NCI-H524 (cell line): ENCODE measurements around the gene BRMS1.
"Not testable (repeated sequence)": the region's sequence is repeated elsewhere in the genome, so short reads cannot be mapped to it uniquely, and the experiment has no call there.

ENCODE experiments used
- DNase-seq, 2 experiments: peaks; one replicate each; lab custom pipeline; 2025; lab: John Stamatoyannopoulos, UW

BRMS1 gene

DNA sequence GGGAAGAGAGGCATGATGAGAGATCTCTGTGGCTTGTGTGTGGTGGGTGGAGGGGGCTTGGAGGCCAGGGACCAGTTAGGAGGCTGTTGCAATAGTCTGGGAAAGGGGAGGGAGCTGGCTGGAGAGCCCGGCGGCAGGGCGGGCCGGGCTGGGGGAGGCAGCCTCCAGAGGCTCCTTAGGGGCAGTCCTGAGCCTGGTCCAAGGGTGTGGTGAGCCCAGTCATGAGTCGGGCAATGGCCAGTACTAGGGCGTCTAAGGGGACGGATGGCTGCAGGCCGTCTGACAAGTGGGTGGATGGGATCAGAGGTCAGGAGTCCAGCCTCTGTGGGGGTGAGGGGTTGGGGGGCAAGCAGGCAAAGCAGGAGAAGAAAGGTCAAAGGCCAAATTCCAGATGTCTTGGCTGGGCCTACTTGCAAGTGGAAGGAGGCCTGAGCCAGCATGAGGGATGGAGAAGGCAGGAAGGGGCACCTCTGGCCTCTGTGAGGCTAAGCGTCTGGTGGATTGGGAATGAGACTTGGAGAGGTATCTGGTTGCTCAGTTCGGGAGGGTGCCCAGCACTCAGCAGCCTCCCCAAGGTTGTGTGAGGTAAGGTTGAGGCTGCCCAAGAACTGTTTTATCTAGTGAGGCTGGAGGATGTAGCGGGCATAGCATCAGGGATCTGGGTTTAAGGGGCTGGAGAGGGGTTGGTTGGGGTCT, 22.0 kb downstream of the BRMS1 start:
- no peak for DNase-seq

- DNase-seq, result no peak
These were observed 23.3 kb downstream of the BRMS1 start for GRCh38 chr11:66321606-66322005.

- not testable (repeated sequence) for DNase-seq
These were observed 24.2 kb downstream of the BRMS1 start for GRCh38 chr11:66320748-66321147.

- DNase-seq, result not testable (repeated sequence)
These were observed 24.6 kb downstream of the BRMS1 start for GRCh38 chr11:66320289-66320688.

DNA sequence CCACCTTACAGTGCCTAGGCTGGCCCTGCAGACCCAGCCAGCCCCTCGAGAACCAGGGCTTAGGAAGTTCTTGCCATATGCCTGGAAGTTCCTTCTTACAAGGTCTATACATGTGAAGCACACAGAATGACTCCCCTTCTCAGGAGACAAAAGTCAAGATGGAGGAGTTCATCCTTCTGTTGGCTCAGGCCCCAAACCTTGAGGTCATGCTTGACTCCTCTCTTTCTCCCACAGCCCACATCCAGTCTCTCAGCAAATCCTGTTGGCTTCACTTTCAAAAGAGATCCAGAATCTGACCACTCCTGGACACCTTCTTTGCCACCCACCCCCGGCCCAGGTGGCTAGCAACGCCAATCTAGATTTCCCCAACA, 26.3 kb downstream of the BRMS1 start:
- no peak for DNase-seq

DNA sequence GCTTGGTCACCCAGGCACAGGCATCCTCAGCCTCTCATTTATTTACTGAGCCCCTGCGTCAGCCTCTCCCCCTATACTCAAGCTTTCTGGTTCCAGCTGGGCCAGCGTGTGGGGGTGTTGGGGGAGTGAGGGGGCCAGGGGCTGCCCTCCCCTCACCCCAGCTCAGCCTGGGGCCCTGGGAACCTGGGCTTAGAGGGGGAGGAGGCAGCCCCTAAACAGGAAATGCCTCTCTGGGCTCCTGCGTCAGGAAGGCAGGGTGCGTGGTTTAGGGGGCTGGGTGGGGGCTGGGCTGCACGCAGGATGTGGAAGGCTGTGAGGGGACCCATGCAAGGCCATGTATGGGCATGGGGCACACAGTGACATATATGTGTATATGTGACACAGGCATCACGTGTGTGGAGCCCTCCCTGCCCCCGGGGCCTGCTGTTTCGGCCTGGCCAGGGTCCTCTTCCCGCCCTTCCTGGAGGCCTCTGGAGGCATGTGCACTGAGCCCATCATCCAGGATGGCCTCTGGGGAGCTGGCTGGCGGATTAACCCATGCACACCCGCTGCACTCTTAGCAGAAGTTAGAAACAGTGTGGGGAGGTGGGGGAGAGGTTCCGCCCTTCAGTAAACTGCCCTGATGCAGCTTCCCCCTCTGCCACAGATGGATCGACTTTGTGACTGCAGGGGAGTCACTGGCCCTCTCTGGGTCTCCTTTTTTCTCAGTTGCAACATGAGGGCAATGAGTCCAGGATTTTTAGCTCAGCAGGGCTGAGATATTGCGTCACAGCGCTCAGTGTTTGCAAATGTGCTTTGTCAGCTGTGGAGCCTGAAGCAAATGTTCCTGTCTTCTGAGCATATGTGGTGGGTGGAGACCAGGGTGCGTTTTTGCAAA, 26.9 kb downstream of the BRMS1 start:
- peak in 1 of 2 experiments; percentile 32 for DNase-seq

DNA sequence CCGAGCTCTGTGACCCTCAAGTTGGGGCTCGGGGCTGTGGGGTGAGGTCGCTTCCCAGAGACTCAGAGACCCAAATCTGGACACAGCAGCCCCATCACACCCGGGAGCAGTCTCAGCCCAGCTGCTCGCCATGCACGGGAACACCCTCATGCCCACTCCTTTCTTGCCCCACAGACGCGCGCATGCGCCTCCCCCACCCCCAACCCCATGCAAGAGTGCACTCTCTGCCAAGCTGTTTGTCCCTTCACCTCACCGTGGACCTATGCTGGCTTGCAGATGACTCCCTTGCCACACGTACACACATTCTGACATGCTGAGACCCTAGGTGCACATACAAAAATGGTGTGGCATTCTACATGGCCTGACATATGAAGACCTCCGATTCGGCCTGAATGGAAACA, 27.6 kb downstream of the BRMS1 start:
- DNase-seq, result no peak

DNA sequence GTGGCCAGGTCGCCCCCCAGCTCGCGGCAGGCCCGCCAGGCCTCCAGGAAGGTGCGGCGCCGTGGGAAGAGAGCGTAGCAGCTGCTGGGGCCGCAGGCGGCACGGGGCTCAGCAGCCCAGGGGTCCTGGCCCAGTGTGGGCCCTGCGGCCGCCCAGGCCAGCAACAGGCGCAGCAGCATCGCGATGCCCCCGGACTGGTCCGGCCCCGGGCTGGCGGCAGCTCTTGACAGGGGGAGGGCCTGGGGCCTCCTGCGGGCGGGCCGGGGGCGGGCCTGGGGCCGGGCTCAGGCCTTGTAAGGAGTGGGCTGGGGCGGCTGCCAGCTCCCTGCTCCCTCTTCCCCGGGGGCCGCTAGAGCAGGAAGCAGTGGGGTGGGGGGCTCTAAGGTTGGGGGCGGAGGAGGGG, 28.1 kb downstream of the BRMS1 start, which contains the start of gene CD248:
CD248 (minus strand) TSS at position 196 of the 403 bp plus-strand sequence; CDS start at position 179, 17 bp downstream.
- DNase-seq, result no peak

GRCh38 chr11:66315921-66316811, 28.7 kb downstream of the BRMS1 start:
- DNase-seq, result peak; percentile 33 to 73

DNA sequence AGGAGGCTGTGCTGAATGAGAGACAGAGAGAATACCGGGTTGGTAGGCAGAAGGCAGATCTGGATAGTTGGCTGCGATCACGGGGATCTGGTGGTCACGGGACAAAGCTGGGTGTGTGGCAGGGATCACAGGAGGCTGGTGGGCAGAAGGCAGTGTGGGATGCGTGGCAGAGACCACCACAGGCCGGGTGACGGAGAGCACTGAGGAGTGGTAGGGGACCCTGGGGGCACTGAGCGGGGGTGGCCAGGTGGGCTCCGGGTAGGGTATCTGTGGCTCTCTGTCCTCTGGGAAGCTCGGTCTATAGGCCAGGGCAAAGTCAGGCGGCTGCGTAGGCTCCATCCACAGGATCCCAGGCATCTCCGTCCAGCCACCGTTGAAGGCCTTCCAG, 29.4 kb downstream of the BRMS1 start:
- no peak for DNase-seq

GRCh38 chr11:66314561-66315497, 30.1 kb downstream of the BRMS1 start:
- DNase-seq, result no peak

- DNase-seq, result no peak
These were observed 30.8 kb downstream of the BRMS1 start for GRCh38 chr11:66314186-66314501.

GRCh38 chr11:66313321-66314185, 31.4 kb downstream of the BRMS1 start:
- no peak for DNase-seq

DNA sequence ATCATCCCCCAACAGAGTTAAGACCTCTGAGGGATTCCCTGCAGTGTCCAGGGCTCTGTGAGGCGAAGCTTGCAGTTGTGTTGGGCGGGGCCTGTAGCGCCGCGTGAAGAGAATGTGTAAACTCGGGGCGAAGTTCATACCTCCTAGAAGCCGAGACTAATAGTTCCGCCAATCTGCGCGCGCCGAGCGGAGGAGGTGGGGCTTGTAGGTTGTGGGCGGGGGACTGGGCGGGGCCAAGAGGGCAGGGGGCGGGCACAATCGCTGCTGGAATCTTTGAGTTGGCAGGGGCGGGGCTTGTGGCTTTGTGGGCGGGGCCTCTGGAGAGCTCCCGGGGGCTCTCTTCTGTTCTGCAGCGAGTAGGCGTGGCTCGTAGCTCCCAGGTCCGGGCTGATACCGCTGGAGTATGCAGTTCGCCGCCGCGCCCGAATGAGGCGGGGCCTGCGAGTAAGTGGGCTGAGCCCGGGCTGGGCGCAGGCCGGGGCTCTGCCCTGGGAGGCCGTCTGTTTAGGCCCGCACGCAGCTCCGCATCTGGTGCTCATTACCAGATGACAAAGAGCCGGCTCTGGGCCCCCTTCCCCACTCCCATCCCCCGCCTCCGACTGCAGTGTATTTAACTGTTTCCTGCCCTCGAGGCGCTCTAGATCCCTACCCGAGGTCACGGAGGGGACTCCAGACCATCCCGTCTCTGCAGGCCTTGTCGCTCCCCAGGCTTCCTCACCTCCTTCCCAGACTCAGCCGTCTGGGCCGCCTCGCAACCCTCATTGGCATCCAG, 32.2 kb downstream of the BRMS1 start:
- peak; percentile 93 to 97 for DNase-seq

GRCh38 chr11:66311965-66312548, 32.8 kb downstream of the BRMS1 start:
- peak; percentile 92 to 95 for DNase-seq

DNA sequence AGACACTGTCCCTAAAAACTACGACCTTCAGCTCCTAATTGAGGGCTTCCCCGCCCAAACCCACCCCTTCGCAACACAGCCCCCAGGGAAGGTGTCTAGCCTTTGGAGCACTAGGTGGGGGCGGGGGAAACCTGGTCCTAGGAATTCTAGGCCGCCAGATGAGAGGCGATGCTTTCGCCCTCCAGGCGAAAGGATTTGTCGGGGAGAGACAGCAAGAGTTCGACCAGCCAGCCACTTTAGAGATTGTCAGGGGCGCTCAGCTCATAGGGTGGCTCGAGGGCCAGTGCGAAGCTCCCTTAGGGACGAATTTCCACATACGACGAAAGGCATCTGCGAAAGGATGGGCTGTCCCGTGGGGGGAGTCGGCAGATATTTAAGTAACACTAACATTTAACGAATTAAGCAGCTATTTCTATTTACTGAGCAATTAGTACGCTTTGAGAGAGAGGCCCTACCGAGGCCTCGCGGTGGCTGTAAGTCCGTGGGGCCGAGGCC, 33.4 kb downstream of the BRMS1 start:
- no peak for DNase-seq

DNA sequence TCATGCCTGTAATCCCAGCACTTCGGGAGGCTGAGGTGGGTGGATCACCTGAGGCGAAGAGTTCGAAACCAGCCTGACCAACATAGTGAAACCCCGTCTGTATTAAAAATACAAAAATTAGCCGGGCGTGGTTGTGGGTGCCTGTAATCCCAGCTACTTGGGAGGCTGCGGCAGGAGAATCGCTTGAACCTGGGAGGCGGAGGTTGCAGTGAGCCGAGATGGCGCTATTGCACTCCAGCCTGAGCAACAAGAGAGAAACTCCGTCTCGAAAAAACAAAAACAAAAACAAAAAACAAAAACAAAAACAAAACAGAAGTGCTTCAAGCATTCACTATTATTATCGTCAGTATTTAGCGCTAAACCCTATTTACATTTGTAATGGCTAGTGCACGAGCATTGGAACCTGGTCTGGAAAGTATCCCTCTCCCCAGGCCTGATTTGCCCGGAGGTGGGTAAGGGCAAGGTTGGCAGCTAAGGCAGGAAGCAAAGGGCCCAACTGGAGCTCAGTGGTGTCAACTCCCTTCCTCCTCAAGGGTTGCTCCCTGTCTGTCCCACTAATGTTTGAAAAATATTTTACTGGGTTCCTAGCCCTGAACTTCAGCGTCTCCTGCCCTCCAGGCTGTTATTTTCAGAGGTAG, 34.0 kb downstream of the BRMS1 start:
- not testable (repeated sequence) for DNase-seq

DNA sequence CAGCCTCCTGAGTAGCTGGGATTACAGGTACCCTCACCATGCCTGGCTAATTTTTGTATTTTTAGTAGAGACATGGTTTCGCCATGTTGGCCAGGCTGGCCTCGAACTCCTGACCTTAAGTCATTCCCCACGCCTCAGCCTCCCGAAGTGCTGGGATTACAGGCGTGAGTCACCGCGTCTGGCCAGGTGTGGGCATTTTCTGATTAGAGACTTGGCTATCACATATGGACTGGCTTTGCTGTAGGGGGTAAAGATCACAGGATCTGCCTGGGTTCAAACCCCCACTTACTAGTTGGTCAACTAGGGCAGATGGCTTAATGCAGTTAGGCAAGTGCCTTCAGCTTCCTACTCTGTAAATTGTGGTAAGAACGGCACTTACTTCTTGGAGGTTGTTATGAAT, 34.6 kb downstream of the BRMS1 start:
- no peak for DNase-seq
